D341Med (cell line): ENCODE results near the gene TOMM40.
"Not testable (repeated sequence)": the region's sequence is repeated elsewhere in the genome, so short reads cannot be mapped to it uniquely, and the experiment has no call there.

Source experiments
- DNase-seq: peaks from one replicate; pipeline ENCODE4 v3.0.0; 2012; ENCODE audit warnings: low spot score

Gene TOMM40

GRCh38 chr19:44871809-44872208, 19.2 kb upstream of the TOMM40 start:
- DNase-seq = no peak

GRCh38 chr19:44872661-44873060, 18.4 kb upstream of the TOMM40 start:
- no peak for DNase-seq

DNA sequence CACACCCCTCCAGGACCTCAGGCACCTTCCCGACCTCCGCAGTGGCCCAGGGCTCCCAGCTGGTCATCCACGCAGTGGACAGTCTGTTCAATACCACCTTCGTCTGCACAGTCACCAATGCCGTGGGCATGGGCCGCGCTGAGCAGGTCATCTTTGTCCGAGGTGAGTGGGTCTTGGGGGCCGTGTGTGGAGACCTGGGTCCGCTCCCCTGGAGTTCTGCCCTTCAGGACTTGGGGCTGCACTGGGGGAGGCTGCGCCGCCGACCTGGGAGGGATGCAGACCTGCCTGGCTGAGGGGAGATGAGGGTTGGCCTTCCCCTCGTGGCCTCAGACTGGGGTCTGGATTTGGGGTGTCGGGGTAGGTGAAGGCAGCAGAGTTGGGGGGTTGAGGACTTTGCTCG, 16.7 kb upstream of the TOMM40 start:
- no peak for DNase-seq

GRCh38 chr19:44875666-44876451, 15.2 kb upstream of the TOMM40 start:
- peak; percentile 33 for DNase-seq

GRCh38 chr19:44876930-44877535, 14.0 kb upstream of the TOMM40 start:
- peak; percentile 38 for DNase-seq

DNA sequence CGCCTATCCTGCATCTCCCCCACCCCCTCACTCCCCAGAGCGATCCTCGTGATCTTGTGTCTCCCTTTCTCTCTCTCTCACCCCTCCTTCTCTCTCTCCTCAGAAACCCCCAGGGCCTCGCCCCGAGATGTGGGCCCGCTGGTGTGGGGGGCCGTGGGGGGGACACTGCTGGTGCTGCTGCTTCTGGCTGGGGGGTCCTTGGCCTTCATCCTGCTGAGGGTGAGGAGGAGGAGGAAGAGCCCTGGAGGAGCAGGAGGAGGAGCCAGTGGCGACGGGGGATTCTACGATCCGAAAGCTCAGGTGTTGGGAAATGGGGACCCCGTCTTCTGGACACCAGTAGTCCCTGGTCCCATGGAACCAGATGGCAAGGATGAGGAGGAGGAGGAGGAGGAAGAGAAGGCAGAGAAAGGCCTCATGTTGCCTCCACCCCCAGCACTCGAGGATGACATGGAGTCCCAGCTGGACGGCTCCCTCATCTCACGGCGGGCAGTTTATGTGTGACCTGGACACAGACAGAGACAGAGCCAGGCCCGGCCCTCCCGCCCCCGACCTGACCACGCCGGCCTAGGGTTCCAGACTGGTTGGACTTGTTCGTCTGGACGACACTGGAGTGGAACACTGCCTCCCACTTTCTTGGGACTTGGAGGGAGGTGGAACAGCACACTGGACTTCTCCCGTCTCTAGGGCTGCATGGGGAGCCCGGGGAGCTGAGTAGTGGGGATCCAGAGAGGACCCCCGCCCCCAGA, 12.8 kb upstream of the TOMM40 start:
- DNase-seq = peak; percentile 22

- DNase-seq = peak; percentile 19
Observed at GRCh38 chr19:44879309-44880065, 11.6 kb upstream of the TOMM40 start.

DNA sequence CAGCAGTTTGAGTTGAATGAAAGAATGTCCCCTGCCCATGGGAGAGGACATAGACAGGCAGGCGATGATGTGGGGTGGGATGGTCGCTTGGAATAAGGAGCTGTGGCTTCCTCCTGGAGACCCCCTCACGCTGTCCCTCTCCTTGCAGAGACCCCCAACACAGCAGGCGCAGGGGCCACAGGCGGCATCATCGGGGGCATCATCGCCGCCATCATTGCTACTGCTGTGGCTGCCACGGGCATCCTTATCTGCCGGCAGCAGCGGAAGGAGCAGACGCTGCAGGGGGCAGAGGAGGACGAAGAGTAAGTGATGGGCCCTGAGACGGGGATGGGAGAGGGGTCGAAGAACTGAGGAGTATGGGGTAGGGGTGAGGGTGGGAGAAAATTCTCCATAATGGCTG, 9.0 kb upstream of the TOMM40 start:
- DNase-seq = peak; percentile 11

DNA sequence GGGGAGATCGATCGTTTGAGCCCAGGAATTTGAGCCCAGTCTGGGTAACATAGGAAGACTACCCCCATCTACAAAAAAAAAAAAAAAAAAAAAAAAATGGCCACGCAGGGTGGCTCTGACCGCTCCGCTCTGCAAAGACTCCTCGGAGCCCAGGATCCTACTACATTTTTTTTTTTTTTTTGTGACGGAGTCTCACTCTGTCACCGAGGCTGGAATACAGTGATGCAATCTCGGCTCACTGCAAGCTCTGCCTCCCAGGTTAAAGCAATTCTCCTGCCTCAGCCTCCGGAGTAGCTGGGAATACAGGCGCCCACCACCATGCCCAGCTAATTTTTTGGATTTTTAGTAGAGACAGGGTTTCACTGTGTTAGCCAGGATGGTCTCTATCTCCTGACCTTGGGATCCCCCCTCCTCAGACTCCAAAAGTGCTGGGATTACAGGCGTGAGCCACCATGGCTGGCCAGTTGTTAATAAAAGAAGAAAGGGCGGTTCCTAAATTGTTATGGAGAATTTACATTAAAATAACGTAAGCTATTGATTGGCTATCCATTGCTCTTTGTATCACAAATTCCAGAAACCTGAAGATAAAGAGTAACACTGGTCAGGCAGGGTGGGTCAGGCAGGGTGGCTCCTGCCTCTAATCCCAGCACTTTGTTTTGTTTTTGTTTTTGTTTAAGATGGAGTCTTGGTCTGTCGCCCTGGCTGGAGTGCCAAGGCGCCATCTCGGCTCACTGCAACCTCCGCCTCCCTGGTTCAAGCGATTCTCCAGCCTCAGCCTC, 8.2 kb upstream of the TOMM40 start:
- DNase-seq = not testable (repeated sequence)

DNA sequence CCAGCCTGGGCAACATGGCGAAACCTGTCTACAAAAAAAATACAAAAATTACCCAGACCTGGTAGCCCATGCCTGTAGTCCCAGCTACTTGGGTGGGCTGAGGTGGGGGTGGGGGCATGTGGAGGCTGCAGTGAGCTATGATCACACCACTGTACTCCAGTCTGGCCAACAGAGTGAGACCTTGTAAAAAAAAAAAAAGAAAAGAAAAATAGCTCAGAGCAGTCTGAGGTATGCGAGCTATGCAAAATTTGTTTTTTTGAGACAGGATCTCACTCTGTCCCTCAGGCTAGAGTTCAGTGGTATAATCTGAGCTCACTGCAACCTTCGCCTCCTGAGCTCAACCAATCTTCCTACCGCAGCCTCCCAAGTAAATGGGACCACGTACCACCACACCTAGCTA, 7.1 kb upstream of the TOMM40 start:
- DNase-seq = no peak

GRCh38 chr19:44884566-44884965, 6.5 kb upstream of the TOMM40 start:
- DNase-seq = no peak

GRCh38 chr19:44886141-44886540, 4.9 kb upstream of the TOMM40 start:
- no peak for DNase-seq

DNA sequence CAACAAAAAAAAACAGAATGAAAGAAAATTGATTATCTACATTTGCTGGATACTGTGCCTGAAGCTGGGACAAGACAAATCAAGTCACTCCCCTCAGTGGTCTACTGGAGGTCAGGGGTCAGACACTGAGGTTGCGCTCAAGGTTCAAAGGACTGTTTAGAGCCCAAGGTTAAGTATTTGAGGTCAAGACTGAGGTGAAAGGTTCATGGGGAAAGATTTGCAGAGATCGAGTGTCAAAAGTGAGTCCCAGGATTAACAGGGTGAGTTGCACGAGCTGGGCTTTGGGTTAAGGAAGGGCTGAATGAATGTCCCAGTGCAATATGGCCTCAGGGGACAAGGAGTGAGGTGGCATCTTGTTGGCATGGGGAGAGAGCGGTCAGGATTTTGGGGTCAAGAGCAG, 3.4 kb upstream of the TOMM40 start:
- DNase-seq = no peak

DNA sequence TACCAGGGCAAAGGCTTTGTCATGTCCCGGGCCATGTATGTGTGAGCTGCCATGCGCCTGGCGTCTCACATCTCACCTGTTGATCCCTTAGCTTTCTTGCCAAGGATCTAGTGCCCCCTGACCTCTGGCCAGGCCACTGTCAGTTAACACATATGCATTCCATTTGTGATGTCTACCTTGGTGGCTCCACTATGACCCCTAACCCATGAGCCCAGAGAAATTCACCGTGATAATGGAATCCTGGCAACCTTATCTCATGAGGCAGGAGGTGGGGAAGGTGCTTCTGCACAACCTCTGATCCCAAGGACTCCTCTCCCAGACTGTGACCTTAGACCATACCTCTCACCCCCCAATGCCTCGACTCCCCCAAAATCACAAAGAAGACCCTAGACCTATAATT, 2.7 kb upstream of the TOMM40 start:
- not testable (repeated sequence) for DNase-seq

DNA sequence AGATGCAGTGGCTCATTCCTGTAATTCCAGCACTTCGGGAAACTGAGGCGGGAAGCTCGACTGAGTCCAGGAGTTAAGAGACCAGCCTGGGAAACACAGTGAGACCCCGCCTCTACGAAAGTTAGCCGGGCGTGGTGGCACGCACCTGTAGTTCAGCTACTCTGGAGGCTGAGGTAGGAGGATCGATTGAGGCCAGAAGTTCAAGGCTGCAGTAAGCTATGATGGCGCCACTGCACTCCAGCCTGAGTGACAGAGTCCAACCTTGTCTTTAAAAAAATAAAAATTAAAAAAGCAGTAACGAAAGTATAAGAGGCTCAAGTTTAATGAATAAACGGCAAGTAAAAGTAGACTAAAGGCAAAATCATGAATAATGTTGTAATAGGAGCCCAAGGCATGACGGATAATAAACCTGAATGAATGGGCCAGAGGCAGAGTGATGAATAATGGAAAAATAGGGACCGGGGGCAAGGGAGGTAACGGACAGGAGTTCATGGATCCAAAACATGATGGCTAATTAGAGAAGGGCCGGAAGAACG, 1.2 kb upstream of the TOMM40 start:
- DNase-seq = no peak

DNA sequence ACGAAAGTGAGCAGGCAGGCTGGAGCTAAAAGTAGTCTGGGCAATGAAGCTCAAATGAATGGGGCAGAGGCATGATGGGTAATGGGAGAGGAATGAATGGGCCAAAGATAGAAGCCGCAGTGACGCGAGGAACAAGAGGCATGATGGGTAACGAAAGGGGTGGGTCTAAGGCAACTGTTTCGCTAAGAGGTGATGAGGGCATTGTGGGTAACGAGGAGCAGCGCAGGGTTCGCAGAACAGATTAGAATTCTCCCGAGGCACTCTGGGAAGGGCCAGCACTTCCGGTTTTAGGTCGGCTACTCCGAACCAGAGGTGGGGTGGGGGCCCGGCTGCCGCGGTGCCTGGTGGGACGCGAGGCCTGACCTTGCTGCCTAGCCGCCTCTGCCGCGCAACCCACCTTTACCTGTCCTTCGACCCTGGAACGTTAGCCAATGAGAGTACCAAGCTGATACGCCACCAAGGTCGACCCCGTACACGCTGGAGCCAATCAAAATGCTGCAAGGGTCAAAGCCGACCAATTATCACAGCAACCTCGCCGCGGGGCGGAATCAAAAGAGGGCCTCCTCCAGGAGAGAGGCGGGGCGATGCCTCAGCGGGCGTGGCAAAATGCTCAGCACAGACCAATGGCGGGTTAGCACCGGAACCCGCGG, 563 bp upstream of the TOMM40 start:
- peak; percentile 96 for DNase-seq

DNA sequence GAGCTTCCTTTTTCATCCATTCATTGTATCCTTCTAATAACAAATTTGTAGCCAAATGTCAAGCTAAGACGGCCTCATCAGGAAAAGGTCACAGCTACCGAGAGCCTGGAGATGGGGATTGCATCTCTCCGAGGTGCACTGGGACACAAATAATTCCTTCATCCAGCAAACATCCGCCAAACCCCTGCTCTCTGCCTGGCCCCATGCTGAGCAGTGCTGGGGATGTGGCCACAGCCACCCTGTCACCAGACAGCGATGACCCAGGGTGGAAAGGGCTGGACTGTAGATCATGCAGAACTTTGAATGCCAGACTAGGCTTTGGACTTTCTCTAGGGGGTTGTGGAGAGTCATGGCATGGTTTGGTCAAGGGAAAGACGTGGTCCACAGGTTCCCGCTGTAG, 1.9 kb downstream of the TOMM40 start:
- DNase-seq = no peak

GRCh38 chr19:44893332-44894051, 2.4 kb downstream of the TOMM40 start:
- no peak for DNase-seq

GRCh38 chr19:44894052-44894400, 3.0 kb downstream of the TOMM40 start:
- DNase-seq = no peak

- DNase-seq = no peak
Observed at GRCh38 chr19:44894946-44895345, 3.9 kb downstream of the TOMM40 start.
